SU-DHL-6 (cell line): ENCODE results near the gene CCL14.

Experiments
- H2AFZ ChIP-seq: fragments of 200-600 bp; sonication (generic); 2 replicates; pipeline ENCODE4 v1.6.1; 2014; ENCODE audit warnings: low read depth, mild to moderate bottlenecking, moderate library complexity, mixed read lengths, antibody characterized with exemption, low read length; ENCODE audit not compliant: severe bottlenecking
- H3F3A ChIP-seq: fragments of 200-600 bp; shearing (Covaris generic); 2 replicates; pipeline ENCODE4 v1.6.0; 2016; ENCODE audit warnings: antibody characterized with exemption, mild to moderate bottlenecking; ENCODE audit not compliant: insufficient read depth
- H3K27ac ChIP-seq: fragments of 200-600 bp; sonication (generic); 2 replicates; pipeline ENCODE4 v1.5.1; 2016; ENCODE audit warnings: low read depth, mild to moderate bottlenecking, low read length, moderate library complexity, mixed read lengths
- H3K27me3 ChIP-seq: fragments of 200-600 bp; sonication (generic), shearing (Covaris generic); 2 replicates; pipeline ENCODE4 v1.6.0; 2014; ENCODE audit warnings: mild to moderate bottlenecking, low read length
- H3K36me3 ChIP-seq: fragments of 200-600 bp; sonication (generic); 2 replicates; pipeline ENCODE4 v1.6.1; 2014; ENCODE audit warnings: mild to moderate bottlenecking, low read length, mixed read lengths
- H3K4me2 ChIP-seq: fragments of 300-600, 200-600 bp; shearing (Covaris generic), sonication (generic); 2 replicates; pipeline ENCODE4 v1.6.0; 2014; ENCODE audit warnings: low read length, low read depth, mild to moderate bottlenecking; ENCODE audit not compliant: poor library complexity, severe bottlenecking
- H3K4me3 ChIP-seq: fragments of 200-600 bp; sonication (generic); 2 replicates; pipeline ENCODE4 v1.5.1; 2014; ENCODE audit warnings: antibody characterized with exemption, low read length, mild to moderate bottlenecking, mixed read lengths; ENCODE audit not compliant: insufficient read depth, poor library complexity, severe bottlenecking
- H3K79me2 ChIP-seq: fragments of 200-600 bp; sonication (generic); 2 replicates; pipeline ENCODE4 v1.6.1; 2014; ENCODE audit warnings: mild to moderate bottlenecking, low read length, moderate library complexity; ENCODE audit not compliant: insufficient read depth
- H3K9ac ChIP-seq: fragments of 200-600 bp; sonication (generic); 2 replicates; pipeline ENCODE4 v1.7.0; 2014; ENCODE audit warnings: mild to moderate bottlenecking, low read length
- H3K9me2 ChIP-seq: fragments of 200-600 bp; sonication (generic); replicated peaks from 2 replicates; pipeline ENCODE4 v1.6.1; 2014; ENCODE audit warnings: low read length; ENCODE audit not compliant: insufficient read depth
- H3K9me3 ChIP-seq: fragments of 200-600 bp; sonication (generic); 2 replicates; pipeline ENCODE4 v1.6.1; 2014; ENCODE audit warnings: low read length, mixed read lengths; ENCODE audit not compliant: insufficient read depth
- H4K20me1 ChIP-seq: fragments of 200-600 bp; sonication (generic); 2 replicates; pipeline ENCODE4 v1.6.1; 2014; ENCODE audit warnings: low read depth, mild to moderate bottlenecking, antibody characterized with exemption, low read length, moderate library complexity, mixed read lengths
- EZH2phosphoT487 ChIP-seq: fragments of 200-600 bp; sonication (generic), shearing (Covaris generic); conservative IDR thresholded peaks from 2 replicates; pipeline ENCODE4 v1.6.1; 2018; ENCODE audit warnings: mild to moderate bottlenecking, antibody characterized with exemption, low read length, moderate library complexity, mixed read lengths
- TF ChIP-seq, protein P1 (sequence below): fragments of 200-600 bp; sonication (generic); IDR thresholded peaks from one replicate; pipeline ENCODE4 v1.5.1; 2017; ENCODE audit warnings: antibody characterized with exemption, mild to moderate bottlenecking, low read length, moderate library complexity; ENCODE audit not compliant: insufficient read depth, poor library complexity, severe bottlenecking

CCL14 gene

DNA sequence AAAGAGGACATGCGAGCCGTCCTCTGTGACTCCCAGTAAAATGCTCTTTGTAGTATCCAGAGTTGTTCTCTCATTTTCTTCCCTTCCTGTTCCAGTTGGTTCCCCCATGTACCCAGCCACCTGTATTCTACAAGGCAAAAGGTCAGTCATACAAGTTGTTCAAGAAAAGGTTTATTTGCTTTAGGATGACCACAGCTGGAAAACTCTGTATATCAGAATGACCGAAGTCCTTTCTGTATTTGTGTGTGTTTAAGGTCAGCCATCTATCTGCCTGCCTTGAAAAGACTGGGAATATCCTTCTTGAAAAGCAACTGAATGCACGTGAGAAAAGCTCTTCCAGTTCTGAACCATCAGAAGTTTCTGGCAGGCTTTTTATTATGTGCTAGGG, 13.6 kb downstream of the CCL14 start:
- H2AFZ ChIP-seq: no peak overlapping the region
- TF ChIP-seq, protein P1, sequence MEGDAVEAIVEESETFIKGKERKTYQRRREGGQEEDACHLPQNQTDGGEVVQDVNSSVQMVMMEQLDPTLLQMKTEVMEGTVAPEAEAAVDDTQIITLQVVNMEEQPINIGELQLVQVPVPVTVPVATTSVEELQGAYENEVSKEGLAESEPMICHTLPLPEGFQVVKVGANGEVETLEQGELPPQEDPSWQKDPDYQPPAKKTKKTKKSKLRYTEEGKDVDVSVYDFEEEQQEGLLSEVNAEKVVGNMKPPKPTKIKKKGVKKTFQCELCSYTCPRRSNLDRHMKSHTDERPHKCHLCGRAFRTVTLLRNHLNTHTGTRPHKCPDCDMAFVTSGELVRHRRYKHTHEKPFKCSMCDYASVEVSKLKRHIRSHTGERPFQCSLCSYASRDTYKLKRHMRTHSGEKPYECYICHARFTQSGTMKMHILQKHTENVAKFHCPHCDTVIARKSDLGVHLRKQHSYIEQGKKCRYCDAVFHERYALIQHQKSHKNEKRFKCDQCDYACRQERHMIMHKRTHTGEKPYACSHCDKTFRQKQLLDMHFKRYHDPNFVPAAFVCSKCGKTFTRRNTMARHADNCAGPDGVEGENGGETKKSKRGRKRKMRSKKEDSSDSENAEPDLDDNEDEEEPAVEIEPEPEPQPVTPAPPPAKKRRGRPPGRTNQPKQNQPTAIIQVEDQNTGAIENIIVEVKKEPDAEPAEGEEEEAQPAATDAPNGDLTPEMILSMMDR: no peak
- no peak for TF ChIP-seq EZH2phosphoT487
- no peaks in the 10 kb centered on the region for H3K27me3 ChIP-seq
- H3K4me2 ChIP-seq: no peak overlapping the region
- H3K9me3 ChIP-seq: no peaks in the 10 kb centered on the region
- H4K20me1 ChIP-seq: no peaks in the 10 kb centered on the region
- H3F3A ChIP-seq: no peaks in the 10 kb centered on the region
- no peak overlapping the region for H3K9ac ChIP-seq
- H3K36me3 ChIP-seq: no peaks in the 10 kb centered on the region
- no peak overlapping the region for H3K27ac ChIP-seq
- H3K9me2 ChIP-seq: no peaks in the 10 kb centered on the region
- no peak overlapping the region for H3K4me3 ChIP-seq
- no peaks in the 10 kb centered on the region for H3K79me2 ChIP-seq

DNA sequence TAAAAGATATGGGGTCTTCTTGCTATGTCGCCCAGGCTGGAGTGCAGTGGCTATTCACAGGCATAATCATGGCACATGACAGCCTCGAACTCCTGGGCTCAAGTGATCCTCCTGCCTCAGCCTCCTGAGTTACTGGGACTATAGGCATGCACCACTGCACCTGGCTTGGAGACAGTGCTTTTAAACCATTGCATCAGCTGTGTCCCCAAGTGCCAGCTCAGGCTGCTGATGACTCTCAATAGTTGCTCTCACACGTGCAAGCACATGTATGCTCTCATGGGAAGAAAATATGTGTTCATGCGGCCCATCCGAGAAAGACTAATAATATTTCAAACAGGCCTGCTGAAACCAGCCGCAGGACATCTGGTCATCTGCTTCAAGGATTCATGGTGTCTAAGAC, 14.0 kb downstream of the CCL14 start:
- Histone ChIP-seq H3K36me3 (no peaks in the 10 kb centered on the region), H3K27ac (no peak overlapping the region), H3K9me2 (no peaks in the 10 kb centered on the region), H2AFZ (no peak overlapping the region), H3K4me2 (no peak overlapping the region), H3K79me2 (no peaks in the 10 kb centered on the region), H3K9me3 (no peaks in the 10 kb centered on the region), H3K9ac (no peak overlapping the region), H3K4me3 (no peak overlapping the region), H3F3A (no peaks in the 10 kb centered on the region), H4K20me1 (no peaks in the 10 kb centered on the region), H3K27me3 (no peaks in the 10 kb centered on the region)
- TF ChIP-seq EZH2phosphoT487: no peak
- TF ChIP-seq, protein P1: no peak

DNA sequence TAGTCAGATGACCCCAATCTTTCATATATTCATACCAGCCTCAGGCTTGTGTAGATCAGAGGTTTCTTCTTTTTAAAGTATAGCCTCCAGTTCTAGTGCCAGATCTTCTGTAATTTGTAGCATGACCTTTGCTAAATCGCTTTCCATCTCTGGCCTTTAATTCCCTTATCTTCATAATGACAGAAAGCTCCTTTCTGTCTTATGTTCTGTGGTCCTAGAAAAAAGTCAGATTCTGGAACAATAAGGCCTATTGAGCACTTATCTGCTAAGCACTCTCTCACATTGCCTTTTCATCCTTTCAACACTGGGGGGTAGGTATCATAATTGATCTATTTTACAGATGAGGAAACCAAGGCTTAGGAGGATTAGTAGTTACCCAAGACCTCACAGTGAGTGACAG, 14.5 kb downstream of the CCL14 start:
- TF ChIP-seq, protein P1: no peak
- no peak for TF ChIP-seq EZH2phosphoT487
- Histone ChIP-seq H3K27ac (no peak overlapping the region), H4K20me1 (no peaks in the 10 kb centered on the region), H3K79me2 (no peaks in the 10 kb centered on the region), H3K9ac (no peak overlapping the region), H3K36me3 (no peaks in the 10 kb centered on the region), H3F3A (no peaks in the 10 kb centered on the region), H3K9me2 (no peaks in the 10 kb centered on the region), H3K4me3 (no peak overlapping the region), H3K27me3 (no peaks in the 10 kb centered on the region), H3K4me2 (no peak overlapping the region), H3K9me3 (no peaks in the 10 kb centered on the region), H2AFZ (no peak overlapping the region)
